COLO829 (cell line): ENCODE data around the gene CARMIL1.
A peak's percentile ranks its signal among the peaks of the same experiment; 100 is the strongest.
"Not testable (repeated sequence)": the region's sequence is repeated elsewhere in the genome, so short reads cannot be mapped to it uniquely, and the experiment has no call there.

Source experiments
- DNase-seq: peaks from one replicate; pipeline ENCODE4 v3.0.0; 2012; ENCODE audit warnings: low spot score

CARMIL1 gene

GRCh38 chr6:25578538-25578937, 299.4 kb downstream of the CARMIL1 start:
- DNase-seq: no peak

- no peak for DNase-seq
These were observed 300.3 kb downstream of the CARMIL1 start for GRCh38 chr6:25579391-25579883.

GRCh38 chr6:25579902-25580495, 300.8 kb downstream of the CARMIL1 start:
- DNase-seq: no peak

- DNase-seq: peak; percentile 36
These were observed 302.9 kb downstream of the CARMIL1 start for GRCh38 chr6:25582101-25582500.

- DNase-seq: no peak
These were observed 303.9 kb downstream of the CARMIL1 start for GRCh38 chr6:25583099-25583498.

- no peak for DNase-seq
These were observed 304.7 kb downstream of the CARMIL1 start for GRCh38 chr6:25583906-25584305.

GRCh38 chr6:25585225-25585624, 306.1 kb downstream of the CARMIL1 start:
- DNase-seq: no peak

- not testable (repeated sequence) for DNase-seq
These were observed 306.9 kb downstream of the CARMIL1 start for GRCh38 chr6:25586119-25586518.

GRCh38 chr6:25586927-25587326, 307.8 kb downstream of the CARMIL1 start:
- no peak for DNase-seq

GRCh38 chr6:25590986-25591385, 311.8 kb downstream of the CARMIL1 start:
- no peak for DNase-seq

GRCh38 chr6:25596928-25597818, 318.0 kb downstream of the CARMIL1 start:
- no peak for DNase-seq

GRCh38 chr6:25599516-25600085, 320.4 kb downstream of the CARMIL1 start:
- DNase-seq: no peak

GRCh38 chr6:25601800-25602673, 322.9 kb downstream of the CARMIL1 start:
- peak; percentile 59 for DNase-seq

GRCh38 chr6:25602674-25602982, 323.5 kb downstream of the CARMIL1 start:
- no peak for DNase-seq

- DNase-seq: no peak
These were observed 324.1 kb downstream of the CARMIL1 start for GRCh38 chr6:25603251-25603650.

GRCh38 chr6:25606151-25606550, 327.0 kb downstream of the CARMIL1 start:
- no peak for DNase-seq

- no peak for DNase-seq
These were observed 329.5 kb downstream of the CARMIL1 start for GRCh38 chr6:25608558-25609174.

- no peak for DNase-seq
These were observed 333.5 kb downstream of the CARMIL1 start for GRCh38 chr6:25612666-25613065.

- no peak for DNase-seq
These were observed 334.2 kb downstream of the CARMIL1 start for GRCh38 chr6:25613415-25613814.

GRCh38 chr6:25614052-25614451, 334.9 kb downstream of the CARMIL1 start:
- DNase-seq: no peak

- DNase-seq: no peak
These were observed 336.3 kb downstream of the CARMIL1 start for GRCh38 chr6:25615471-25615870.

GRCh38 chr6:25617997-25618396, 338.8 kb downstream of the CARMIL1 start:
- DNase-seq: no peak
